ENCODE measurements around the gene FRMD4B.

DNA sequence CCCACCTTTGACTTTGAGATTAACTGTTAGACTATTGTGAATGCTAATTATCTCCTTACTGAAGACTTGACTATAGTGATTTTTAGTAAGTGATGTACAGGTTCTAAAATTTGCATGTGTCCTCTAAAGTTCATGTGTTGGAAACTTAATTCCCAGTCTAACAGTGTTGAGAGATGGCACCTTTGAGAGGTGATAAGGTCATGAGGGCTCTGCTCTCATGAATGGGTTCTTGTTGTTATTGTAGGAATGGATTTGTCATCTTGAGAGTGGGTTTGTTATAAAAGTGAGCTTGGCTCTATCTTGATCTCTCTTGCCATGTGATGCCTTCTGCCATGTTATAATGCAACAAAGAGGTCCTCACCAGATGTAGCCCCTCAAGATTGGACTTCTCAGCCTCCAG is 244.6 kb downstream of the FRMD4B start:
- TF ChIP-seq, protein P1, sequence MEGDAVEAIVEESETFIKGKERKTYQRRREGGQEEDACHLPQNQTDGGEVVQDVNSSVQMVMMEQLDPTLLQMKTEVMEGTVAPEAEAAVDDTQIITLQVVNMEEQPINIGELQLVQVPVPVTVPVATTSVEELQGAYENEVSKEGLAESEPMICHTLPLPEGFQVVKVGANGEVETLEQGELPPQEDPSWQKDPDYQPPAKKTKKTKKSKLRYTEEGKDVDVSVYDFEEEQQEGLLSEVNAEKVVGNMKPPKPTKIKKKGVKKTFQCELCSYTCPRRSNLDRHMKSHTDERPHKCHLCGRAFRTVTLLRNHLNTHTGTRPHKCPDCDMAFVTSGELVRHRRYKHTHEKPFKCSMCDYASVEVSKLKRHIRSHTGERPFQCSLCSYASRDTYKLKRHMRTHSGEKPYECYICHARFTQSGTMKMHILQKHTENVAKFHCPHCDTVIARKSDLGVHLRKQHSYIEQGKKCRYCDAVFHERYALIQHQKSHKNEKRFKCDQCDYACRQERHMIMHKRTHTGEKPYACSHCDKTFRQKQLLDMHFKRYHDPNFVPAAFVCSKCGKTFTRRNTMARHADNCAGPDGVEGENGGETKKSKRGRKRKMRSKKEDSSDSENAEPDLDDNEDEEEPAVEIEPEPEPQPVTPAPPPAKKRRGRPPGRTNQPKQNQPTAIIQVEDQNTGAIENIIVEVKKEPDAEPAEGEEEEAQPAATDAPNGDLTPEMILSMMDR (IDR thresholded peaks at IDR 0.05; ENCODE audit: low read length), result no peak
- TF ChIP-seq EZH2 (IDR thresholded peaks at IDR 0.05; ENCODE audit: borderline replicate concordance, low read length), result no peak

Data from OCI-LY1 (cell line).